NCI-H2171 (cell line): ENCODE measurements around the gene A1BG.
"Not testable (repeated sequence)": the region's sequence is repeated elsewhere in the genome, so short reads cannot be mapped to it uniquely, and the experiment has no call there.

Source experiments
- DNase-seq: peaks from one replicate; lab custom pipeline; 2025; lab: John Stamatoyannopoulos, UW

The A1BG gene

GRCh38 chr19:58386576-58387337 is 33.5 kb upstream of the A1BG start, which contains the start of gene RPS5:
TSS of gene RPS5 (plus strand) at chr19:58387269. CDS start at chr19:58388138, 869 bp downstream.
- DNase-seq: peak; percentile 96

GRCh38 chr19:58385891-58386575 is 32.7 kb upstream of the A1BG start:
- no peak for DNase-seq

GRCh38 chr19:58385313-58385890 is 32.1 kb upstream of the A1BG start:
- DNase-seq: no peak

GRCh38 chr19:58382997-58383603 is 29.8 kb upstream of the A1BG start:
- no peak for DNase-seq

- DNase-seq: no peak
These were observed 28.3 kb upstream of the A1BG start for GRCh38 chr19:58381460-58382212.

GRCh38 chr19:58380662-58381459 is 27.6 kb upstream of the A1BG start, which contains the start of gene ZNF837:
TSS of gene ZNF837 (minus strand) at chr19:58381030. CDS start at chr19:58369332, 11,698 bp downstream.
- peak; percentile 100 for DNase-seq

- no peak for DNase-seq
These were observed 26.9 kb upstream of the A1BG start for GRCh38 chr19:58380037-58380661.

- DNase-seq: no peak
These were observed 26.0 kb upstream of the A1BG start for GRCh38 chr19:58379246-58379645.

GRCh38 chr19:58376724-58377123 is 23.4 kb upstream of the A1BG start:
- not testable (repeated sequence) for DNase-seq

- no peak for DNase-seq
These were observed 20.9 kb upstream of the A1BG start for GRCh38 chr19:58374200-58374599.

GRCh38 chr19:58372311-58373133 is 19.2 kb upstream of the A1BG start:
- DNase-seq: no peak

GRCh38 chr19:58368561-58369360 is 15.5 kb upstream of the A1BG start:
- DNase-seq: no peak

GRCh38 chr19:58367698-58368454 is 14.6 kb upstream of the A1BG start:
- DNase-seq: no peak

GRCh38 chr19:58366585-58367430 is 13.5 kb upstream of the A1BG start:
- no peak for DNase-seq

- DNase-seq: no peak
These were observed 10.9 kb upstream of the A1BG start for GRCh38 chr19:58364146-58364545.

GRCh38 chr19:58362272-58362994 is 9.1 kb upstream of the A1BG start, which contains the start of gene ZNF497:
TSS of gene ZNF497 (minus strand) at chr19:58362751. CDS start at chr19:58357635, 5,116 bp downstream.
- peak; percentile 94 for DNase-seq
